Sigmoid colon (tissue), 4 donors: ENCODE data around the gene NMNAT3.

Experiments
- POLR2A ChIP-seq, 2 donors: fragments of 450-650 bp; IDR thresholded peaks; one replicate each; pipeline ENCODE4 v1.6.1; 2016; ENCODE audit warnings: antibody characterized with exemption in 2 of 2, mild to moderate bottlenecking in 2 of 2, moderate library complexity in 2 of 2
- POLR2AphosphoS5 ChIP-seq, 4 donors: sonication (generic); formaldehyde crosslinking; IDR thresholded peaks; one replicate each; pipeline ENCODE4 v1.6.1; 2017; ENCODE audit warnings: antibody characterized with exemption in 4 of 4
- TF ChIP-seq, protein P1 (sequence below), 4 experiments: fragments of 450-650 bp in 3 of 4; fragments of 200-600 bp in 1 of 4; IDR thresholded peaks; one replicate each; pipeline ENCODE4 v1.5.1; 2016 to 2019; ENCODE audit warnings: antibody characterized with exemption in 4 of 4, mild to moderate bottlenecking in 3 of 4, moderate library complexity in 2 of 4

DNA sequence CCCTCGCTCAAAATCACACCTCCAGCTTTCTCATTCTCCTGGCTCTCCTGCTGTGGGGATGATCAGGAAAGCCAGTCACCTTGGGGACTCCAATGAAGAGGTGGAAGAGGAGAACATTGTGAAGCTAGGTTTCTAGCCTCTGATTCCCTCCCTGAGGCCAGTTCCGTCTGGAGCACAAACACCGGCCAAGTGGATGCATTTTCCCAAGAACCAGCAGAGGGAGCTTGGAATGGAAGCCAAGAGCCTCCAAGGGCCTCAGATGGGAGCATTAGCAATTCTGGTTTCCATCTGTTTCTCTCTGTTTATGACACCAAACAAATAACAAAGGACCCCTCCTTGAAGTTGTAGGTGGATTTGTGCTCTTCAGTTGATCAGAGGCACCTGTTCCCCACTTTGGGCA is 40.6 kb upstream of the NMNAT3 start:
- TF ChIP-seq POLR2A (IDR thresholded peaks at IDR 0.05): no peak
- TF ChIP-seq, protein P1, sequence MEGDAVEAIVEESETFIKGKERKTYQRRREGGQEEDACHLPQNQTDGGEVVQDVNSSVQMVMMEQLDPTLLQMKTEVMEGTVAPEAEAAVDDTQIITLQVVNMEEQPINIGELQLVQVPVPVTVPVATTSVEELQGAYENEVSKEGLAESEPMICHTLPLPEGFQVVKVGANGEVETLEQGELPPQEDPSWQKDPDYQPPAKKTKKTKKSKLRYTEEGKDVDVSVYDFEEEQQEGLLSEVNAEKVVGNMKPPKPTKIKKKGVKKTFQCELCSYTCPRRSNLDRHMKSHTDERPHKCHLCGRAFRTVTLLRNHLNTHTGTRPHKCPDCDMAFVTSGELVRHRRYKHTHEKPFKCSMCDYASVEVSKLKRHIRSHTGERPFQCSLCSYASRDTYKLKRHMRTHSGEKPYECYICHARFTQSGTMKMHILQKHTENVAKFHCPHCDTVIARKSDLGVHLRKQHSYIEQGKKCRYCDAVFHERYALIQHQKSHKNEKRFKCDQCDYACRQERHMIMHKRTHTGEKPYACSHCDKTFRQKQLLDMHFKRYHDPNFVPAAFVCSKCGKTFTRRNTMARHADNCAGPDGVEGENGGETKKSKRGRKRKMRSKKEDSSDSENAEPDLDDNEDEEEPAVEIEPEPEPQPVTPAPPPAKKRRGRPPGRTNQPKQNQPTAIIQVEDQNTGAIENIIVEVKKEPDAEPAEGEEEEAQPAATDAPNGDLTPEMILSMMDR (IDR thresholded peaks at IDR 0.05): no peak
- no peak for TF ChIP-seq POLR2AphosphoS5 (IDR thresholded peaks at IDR 0.05)
